GM21825 (cell line): ENCODE results near the gene TMEM182.

ENCODE experiments used
- ATAC-seq: cut with Tn5 transposase; IDR thresholded peaks from one replicate; pipeline ENCODE4 v1.9.1; 2021; ENCODE audit warnings: mild to moderate bottlenecking, moderate library complexity; ENCODE audit not compliant: unreplicated experiment

The TMEM182 gene

DNA sequence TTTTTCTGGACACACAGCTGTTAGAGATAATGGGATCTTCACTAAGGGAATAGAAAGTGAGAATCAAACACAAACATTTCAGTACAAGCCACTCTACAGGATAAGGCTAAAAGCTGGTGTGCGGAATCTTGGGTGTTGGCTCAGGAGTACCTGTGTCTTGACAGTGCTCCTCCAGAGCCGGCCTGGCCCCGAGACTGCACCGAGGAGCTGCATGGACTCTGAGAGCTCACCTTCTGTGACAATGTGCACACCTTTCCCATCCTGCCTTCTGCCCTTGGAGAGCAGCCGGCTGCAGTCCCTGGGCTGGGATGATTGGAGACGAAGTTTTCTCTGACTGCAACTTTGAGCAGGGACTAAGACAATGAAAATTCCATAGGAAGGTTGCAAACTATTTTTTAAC lies 89.1 kb downstream of the TMEM182 start:
- no peak for ATAC-seq

DNA sequence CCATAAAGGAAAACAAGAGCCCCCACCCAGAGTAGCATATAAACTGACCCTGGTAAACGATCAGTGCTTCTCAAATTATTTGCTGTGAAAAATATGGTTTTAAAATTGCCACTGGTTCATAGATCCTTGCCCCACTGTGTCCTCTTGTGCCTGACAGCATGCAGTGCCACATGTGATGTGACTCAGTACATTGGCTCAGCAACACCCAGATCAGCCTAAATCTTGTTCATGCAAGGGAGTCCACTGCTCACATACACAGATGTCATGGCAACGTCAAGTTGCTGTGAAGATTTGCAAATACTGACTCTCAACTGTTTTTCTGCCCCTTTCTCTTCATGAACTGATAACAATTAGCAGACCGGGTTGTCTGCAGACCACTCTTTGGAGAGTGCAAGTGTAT lies 91.0 kb downstream of the TMEM182 start:
- ATAC-seq: no peak
